NCI-H748 treated with DMSO at 0.1 percent for 48 hours (cell line): ENCODE data around the gene PAK4.

Experiments
- DNase-seq: peaks from one replicate; lab custom pipeline; 2025; lab: John Stamatoyannopoulos, UW

Gene PAK4

DNA sequence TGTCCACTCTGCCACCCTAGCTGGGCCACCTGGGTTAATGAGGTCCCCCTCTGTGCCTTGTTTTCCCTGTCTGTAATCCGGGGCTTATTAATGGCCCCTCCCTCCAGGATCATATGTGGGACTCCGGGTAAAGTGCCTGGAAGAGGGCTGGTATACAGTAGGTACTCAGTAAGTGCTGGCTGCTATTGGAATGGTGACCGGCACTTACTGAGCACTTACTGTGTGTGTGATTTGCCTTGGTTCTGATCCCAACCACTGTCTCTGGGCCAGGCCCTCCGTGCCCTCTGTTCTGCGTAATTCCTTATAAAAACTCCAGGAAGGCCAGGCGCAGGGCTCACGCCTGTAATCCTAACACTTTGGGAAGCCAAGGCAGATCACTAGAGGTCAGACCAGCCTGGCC, 40.3 kb downstream of the PAK4 start:
- no peak for DNase-seq

DNA sequence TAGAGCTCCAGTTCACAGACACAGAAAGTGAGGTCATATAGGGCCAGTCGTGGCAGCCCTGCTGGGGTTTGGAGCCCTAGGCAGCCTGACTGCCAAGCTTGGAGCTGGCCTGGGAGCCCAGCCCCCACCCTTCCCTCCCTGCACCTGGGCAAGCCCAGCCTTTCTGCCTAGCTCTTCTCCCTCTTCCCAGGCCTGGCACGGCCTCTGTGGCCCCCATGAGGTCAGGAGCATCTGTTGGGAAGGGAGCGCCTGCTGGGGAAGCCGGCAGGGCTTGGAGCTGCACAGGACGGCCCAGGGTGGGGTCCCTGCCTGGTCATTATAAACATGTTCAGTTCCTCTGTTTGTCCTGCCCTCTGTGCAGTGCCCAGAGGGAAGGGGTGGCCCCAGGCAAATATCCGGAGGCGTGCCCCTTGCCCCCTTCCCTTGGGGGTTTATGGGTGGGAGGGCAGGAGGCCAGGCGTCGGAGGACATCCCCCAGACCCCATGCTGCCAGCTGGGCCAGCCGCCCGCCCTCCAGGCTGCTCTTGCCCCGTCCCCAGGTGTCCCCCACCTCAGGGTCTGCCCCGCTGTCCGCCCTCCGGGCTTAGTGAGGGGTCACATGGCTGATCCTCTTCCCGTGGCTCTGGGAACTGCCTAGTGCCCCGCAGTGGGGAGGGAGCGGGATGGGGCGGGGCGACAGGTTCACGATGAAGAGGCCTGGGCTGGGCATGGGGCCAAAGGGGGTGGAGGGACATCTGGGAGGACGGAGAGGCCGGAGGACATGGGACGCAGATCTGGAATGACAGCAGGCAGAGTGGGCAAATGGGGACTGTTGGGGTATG, 41.2 kb downstream of the PAK4 start:
- no peak for DNase-seq

- no peak for DNase-seq
Measured at GRCh38 chr19:39167461-39168257, 42.1 kb downstream of the PAK4 start.

DNA sequence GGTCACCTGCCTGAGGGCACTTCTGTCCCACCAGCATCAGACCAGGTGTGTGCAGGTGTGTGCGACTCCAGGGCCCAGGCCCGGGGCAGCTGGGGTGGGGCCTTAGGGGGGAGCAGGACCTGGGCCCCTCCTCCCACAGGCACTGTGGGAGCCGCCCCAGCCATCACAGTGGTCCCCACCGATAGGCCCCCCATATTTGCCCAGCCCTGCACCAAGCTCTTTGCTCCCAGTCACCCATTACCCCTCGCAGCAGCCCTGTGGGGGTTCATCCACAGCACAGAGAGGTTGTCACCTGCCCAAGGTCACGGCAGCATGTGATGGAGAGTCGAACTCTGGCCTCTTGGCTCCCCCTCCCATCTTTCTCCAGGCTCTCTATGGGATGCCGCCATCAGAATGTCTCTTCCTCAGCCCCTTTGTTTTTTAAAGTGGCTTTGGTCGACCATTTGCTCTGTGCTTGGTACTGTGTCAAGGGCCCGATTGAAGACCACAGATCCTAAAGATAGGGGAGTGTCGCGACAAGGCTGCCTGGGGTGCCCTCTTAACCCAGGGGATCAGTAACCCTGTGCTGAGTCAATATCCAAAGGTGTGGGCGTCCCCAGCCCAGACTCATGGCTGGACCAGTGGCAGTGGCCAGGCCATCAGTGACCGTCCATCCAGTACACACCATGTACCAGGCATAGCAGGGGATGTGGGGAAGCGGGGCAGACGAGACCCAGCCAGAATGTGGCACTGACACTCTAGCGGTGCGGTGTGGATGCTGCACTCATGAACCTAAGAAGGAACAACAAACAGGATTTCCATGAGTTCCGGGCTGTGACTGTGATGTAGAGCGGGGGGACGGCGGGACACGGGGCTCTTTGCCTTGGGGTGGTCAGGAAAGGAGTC, 42.9 kb downstream of the PAK4 start:
- DNase-seq, result no peak

- no peak for DNase-seq
Measured at GRCh38 chr19:39169143-39169810, 43.7 kb downstream of the PAK4 start.

DNA sequence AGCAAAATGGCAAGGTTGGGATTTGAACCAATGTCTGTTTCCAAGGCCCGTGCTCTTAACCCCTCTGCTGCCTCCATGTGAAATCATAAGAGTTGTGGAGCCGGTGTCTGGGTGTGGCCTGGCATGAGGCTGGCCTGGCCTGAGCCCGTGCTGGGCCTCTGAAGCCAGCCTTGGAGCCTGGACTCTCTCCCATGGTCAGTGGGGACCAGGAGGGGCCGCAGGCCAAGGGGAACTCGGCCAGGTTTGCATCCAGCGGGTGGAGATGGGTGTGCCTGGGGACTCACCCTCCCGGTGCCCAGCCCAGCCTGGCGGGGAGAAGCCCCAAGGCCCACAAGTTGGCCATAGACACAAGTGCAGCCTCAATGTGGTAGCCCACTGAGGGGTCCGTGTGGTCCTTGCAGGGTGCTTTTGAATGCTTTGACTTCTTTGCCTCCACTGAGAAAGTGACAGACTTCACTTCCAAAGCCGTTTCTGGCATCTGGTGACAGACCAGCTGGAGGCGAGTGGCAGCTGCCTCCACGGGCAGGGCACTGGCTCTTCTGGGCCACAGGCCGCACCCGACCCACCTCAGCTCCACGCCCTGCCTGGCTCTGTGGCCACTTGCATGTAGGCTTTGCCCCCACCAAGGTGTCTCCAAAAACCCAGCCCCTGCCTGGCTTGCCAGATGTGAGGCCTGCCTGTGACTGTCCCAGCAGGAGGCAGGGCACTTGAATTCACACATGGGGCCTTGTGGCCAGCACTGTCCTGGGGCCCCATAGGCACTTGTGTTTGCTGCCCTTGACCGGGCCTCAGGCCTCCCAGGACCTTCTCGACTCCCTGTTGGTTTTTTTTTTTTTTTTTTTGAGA, 45.0 kb downstream of the PAK4 start:
- no peak for DNase-seq

- no peak for DNase-seq
Measured at GRCh38 chr19:39171479-39172465, 46.2 kb downstream of the PAK4 start.

DNA sequence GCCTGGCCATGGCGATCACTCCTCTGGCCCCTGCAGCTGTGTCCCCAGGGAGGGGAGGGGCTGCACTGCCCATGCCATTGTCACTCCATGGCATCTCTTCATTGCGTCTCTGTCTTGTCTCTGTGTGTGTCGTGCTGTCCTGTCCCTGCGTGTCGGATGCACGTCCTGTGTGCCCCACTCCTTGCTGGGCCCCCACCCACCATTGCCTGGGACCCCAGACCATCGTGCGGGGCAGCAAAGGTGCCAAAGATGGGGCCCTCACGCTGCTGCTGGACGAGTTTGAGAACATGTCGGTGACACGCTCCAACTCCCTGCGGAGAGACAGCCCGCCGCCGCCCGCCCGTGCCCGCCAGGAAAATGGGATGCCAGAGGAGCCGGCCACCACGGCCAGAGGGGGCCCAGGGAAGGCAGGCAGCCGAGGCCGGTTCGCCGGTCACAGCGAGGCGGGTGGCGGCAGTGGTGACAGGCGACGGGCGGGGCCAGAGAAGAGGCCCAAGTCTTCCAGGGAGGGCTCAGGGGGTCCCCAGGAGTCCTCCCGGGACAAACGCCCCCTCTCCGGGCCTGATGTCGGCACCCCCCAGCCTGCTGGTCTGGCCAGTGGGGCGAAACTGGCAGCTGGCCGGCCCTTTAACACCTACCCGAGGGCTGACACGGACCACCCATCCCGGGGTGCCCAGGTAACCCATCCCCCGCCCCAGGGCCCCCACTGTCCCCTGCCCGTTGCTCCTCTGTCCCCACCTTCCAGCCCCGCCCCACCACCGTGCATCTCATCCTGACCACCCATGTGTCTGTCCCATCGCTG, 47.3 kb downstream of the PAK4 start:
- DNase-seq, result no peak

DNA sequence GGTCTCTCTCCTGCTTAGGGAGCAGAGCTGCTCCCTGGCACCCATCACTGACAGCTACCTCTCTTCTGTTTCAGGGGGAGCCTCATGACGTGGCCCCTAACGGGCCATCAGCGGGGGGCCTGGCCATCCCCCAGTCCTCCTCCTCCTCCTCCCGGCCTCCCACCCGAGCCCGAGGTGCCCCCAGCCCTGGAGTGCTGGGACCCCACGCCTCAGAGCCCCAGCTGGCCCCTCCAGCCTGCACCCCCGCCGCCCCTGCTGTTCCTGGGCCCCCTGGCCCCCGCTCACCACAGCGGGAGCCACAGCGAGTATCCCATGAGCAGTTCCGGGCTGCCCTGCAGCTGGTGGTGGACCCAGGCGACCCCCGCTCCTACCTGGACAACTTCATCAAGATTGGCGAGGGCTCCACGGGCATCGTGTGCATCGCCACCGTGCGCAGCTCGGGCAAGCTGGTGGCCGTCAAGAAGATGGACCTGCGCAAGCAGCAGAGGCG, 48.0 kb downstream of the PAK4 start:
- DNase-seq, result no peak

DNA sequence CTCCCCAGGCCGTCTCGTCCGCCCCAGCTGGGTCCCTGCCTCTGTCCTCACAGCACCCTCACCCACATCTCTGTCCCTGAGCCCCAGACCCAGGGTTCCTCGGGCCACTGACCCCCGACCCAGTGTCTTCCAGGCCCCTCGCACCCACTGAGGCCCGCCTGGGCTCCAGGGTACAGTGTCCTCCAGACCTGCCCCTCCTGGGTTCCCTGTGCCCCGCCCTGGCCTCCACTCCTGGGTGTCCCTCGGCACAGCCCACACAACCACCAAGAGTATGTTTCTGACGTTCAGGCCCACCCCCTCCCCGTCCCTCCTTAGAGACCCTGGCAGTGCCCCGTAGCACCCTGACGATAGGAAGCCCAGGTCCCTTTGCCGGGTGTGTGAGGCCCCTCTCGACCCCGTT, 48.6 kb downstream of the PAK4 start:
- DNase-seq, result no peak

DNA sequence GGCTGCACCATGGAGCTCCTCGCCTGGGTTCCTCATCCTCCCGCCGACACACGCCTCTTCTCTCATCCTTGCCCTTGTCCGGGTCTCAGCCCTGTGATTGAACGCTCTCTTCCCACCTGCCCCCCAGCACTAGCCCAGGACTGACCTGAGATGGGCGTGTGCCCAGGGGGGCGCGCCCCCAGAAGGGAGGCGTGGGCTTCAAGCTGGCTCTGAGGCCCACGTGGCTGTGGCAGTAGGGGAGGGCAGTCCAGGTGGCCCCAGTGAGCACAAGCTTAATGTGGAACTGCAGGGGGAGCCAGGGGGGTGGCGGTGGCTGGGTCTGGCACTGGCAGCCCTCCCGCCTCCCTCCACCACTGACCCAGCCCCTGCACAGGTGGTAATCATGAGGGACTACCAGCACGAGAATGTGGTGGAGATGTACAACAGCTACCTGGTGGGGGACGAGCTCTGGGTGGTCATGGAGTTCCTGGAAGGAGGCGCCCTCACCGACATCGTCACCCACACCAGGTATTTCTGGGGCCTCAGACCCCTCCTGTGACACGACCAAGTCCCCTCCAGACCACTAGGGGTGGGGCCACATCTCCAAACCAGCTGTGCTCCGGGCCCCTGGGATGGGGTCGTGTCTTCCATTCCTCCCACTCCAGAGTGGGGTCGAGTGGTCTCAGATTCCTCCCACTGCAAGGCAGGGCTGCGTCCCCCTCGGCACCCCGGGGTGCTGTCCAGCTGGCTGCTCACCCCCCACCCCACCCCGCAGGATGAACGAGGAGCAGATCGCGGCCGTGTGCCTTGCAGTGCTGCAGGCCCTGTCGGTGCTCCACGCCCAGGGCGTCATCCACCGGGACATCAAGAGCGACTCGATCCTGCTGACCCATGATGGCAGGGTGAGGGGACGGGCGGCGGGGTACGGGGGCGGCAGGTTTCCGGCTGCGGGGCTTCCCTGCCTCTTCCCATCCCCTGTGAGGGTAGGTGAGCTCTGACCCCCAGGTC, 49.3 kb downstream of the PAK4 start:
- no peak for DNase-seq

DNA sequence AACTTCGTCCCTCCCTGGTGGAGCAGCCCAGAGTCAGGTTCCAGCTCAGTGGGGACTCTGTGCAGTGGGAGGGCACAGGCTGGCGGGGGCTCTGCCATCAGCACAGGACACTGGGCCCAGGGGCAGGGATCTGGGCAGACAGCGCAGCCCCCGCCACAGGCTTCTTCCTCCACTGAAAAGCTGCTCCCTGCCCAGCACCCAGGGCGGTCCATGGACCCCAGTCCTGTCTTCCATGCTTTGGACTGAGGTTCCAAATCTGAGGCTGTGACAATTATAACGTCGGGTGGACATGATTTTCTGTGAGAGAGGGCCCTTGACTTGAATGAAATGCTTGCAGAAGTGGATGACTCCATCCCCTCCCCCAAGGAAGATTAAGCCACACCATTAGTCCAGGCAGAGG, 50.0 kb downstream of the PAK4 start:
- DNase-seq, result no peak

DNA sequence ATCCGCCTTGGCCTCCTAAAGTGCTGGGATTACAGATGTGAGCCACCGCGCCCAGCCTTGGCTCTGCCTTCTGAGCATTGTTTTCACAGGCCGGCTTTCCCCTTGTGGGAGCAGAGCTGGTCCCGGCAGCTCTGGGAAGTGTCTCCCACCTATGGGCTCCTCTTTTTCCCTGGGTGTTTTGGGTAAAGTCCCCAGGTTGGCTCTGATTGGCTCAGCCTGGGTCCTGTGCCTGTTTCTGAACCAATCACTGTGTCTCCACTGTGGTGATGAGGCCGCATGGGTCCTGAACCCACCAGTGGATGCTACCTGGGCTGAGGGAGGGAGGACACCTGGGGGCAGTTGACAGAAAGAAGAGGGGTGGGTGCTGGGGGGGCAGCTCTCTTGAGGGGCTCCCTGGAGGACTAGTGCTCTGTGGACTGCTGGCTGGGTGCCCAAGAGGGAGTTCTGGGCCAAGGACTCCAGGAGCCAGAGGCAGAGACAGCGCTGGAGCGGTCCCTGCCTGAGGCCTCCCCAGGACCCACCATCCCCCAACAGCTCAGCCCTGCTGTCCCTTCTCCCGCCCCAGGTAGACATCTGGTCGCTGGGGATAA, 51.6 kb downstream of the PAK4 start:
- DNase-seq, result no peak

GRCh38 chr19:39177736-39178135, 52.1 kb downstream of the PAK4 start:
- no peak for DNase-seq

- no peak for DNase-seq
Measured at GRCh38 chr19:39178296-39179006, 52.9 kb downstream of the PAK4 start.

DNA sequence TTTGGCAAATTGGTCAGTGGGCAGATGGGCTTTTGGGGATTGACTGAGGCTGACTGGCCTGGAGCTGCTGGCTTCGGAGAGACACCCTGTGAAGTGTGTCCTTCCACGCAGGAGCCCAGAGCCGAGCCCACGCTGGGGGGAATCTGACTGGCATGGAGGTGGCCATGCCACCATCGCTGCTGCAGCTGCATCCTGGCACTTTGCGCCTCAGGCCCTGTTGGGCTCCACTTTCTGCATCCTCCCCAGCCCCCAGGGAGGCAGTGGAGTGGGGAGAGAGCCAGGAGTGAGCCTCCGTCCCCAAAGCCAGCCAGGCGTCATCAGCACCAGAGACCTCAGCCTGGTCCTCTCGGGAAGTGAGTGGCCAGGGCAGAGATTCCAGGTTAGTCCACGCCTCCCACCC, 54.2 kb downstream of the PAK4 start:
- DNase-seq, result no peak
